Stimulated activated CD8-positive, alpha-beta memory T cell treated with anti-CD3 and anti-CD28 coated beads, Interleukin-12 subunit alpha, Interleukin-12 subunit beta, amount 100 ng/mL, for 1 hour (primary cell): ENCODE results near the gene IVD.
"Not testable (repeated sequence)": the region's sequence is repeated elsewhere in the genome, so short reads cannot be mapped to it uniquely, and the experiment has no call there.

Source experiments
- DNase-seq: peaks from one replicate; pipeline ENCODE4 v3.0.0-alpha.2; 2020; ENCODE audit warnings: low read depth

Gene IVD

DNA sequence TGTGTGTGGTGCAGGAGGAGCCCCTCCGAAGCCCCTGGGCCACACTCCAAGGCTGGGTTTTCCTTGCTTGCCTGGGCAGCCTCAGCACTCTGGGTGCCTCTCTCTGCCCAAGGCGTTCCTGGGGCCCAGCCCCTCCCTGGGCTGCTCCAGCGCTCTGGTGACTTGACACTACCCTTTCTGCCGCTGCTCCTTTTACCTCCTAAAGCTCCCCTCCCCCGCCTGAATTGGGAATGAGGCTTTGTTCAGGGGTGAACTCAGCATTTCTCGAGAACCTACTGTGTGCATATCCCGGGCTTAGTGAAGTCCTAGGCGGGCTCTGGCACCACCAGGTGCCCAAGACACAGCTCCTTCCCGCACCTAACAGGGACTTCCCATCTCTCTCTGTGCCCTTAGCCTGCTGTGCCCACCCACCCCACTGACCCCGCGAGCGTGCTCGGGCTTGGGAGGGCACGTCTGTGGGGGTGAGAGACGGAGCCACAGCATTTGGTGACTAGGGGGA lies 33.9 kb downstream of the IVD start:
- DNase-seq, result no peak

DNA sequence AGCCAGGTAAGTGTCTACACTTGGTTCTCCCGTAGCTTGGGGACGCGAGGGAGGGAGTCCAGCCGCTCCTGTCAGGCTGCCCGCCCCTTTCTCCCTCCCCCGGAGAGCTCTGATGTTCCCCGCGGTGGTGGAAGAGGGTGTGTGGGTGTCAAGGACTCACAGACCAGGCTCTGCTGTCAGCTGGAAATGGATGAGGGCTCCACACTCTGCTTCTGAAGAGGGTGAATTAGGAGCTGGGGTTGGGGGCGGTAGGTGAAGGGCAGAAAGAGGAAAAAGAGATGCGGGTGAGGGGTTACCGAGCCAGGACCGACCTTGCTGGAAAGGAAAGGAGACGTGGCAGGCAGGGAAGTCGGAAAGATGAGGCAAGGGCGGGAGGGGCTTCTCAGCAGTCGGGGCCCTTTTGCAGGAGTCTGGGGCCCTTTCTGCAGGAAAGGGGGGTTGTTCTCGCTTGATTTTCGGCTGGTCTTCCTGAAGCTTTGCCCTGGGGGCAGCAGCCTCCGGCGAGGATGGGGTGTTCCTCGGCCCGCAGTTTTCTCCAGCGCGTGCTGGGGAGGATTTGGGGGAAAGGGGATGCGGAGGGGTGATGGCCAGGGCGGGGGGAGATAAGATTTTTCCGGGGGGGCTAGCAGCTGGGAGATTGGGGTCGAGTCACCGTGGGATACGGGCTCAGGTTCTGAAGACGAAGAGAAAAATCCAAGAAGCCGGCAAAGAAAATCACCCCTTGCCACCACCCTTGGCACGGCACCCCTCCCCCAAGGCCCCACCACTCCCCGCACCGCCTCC lies 34.6 kb downstream of the IVD start:
- no peak for DNase-seq

GRCh38 chr15:40440743-40441564 lies 35.4 kb downstream of the IVD start, which contains the start of gene BAHD1:
Gene BAHD1, plus strand, starts transcription at chr15:40440953. Its CDS starts 17,512 bp downstream, at chr15:40458465.
- DNase-seq, result peak; percentile 90

DNA sequence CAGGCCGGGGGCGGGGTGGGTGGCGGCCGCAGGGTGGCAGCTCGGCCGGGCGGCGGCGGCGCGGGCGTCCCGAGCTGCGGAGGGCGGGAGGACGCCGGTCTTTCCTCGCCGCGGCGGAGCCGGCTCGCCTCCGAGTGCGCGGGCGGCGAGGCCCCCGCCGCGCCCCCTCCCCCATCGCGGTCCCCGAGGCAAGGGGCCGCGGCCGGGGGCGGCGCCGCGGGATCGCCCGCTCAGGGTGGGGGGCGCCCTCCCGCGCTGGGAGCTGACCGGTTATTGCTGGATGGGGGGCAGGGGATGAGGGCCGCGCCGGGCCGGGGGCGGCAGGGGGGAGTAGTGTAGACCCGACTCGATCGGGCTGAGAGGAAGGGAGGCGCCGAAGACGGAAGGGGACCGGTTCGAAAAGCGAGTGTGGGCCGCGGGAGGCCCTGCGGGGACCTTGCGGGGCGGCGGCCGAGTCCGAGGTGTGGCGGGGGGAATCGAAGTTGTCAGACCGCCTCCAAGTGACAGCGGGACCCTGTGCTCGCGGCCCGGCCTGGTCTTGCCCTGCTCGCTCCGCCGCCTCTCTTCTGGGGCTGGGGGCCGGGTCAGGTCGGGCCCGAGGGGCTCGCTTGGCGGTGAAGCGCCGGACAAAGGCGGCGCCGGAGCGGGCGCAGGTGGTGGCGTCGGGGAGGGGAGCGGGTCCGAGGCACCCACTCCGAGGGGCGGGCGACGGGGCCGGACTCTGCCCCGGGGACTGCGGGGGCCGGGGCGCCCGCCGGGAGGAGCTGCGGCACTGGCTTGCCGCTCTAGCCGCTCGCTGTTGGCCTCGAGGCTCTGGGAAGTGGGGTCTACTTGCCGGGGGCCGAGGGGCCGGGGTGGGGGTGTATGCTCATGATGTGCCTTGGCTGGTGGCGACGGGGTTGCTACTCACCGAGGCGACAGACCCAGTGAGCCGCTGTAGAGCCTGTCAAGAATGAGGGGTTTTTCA lies 36.3 kb downstream of the IVD start:
- DNase-seq, result no peak

- no peak for DNase-seq
Observed at GRCh38 chr15:40443255-40443654, 37.7 kb downstream of the IVD start.

GRCh38 chr15:40443846-40444245 lies 38.3 kb downstream of the IVD start:
- no peak for DNase-seq

DNA sequence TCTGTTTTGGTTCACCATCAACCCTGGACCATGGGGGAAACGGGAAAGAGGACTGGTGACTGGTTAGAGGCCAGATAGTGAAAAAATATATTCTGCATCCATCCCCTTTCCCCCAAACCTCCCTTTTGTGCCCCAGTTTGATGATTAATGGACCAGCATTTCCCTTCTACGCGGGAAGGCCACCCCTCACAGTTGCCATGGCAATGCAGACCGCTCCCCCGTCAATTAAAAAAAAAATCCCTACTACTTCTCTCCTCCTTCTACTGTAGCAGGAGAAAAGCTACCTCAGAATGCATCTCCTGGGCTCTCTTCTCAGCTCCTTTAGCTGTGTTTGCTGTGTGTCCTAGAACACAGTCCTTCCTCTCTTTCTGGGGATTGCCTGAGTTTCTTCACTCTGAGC lies 39.1 kb downstream of the IVD start:
- no peak for DNase-seq

DNA sequence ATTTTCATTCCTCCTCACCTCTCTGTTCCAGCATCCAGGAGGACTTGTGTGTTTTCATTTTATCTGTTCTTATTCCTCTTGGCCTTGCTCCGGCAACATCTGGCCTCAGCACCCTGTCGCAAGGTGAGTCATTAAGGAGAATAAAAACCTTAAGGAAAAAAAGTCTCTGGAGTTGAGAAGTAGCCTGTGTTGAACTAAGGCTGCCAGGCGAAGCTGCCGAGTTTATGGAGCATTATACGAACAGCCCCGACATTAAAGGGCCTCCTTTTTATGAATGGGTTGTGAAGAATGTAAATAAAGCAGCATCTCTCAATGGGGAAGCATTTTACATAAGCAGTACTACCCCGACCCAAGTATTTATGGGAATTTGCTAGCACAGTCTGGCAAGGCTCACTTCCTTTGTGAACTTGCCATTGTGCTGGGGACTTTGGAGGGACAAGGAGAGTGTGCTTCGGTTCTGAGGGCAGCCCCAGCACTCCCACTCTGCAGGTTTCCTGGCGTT lies 39.9 kb downstream of the IVD start:
- DNase-seq, result no peak

GRCh38 chr15:40446144-40446543 lies 40.5 kb downstream of the IVD start:
- DNase-seq, result no peak

GRCh38 chr15:40448354-40448753 lies 42.8 kb downstream of the IVD start:
- no peak for DNase-seq

DNA sequence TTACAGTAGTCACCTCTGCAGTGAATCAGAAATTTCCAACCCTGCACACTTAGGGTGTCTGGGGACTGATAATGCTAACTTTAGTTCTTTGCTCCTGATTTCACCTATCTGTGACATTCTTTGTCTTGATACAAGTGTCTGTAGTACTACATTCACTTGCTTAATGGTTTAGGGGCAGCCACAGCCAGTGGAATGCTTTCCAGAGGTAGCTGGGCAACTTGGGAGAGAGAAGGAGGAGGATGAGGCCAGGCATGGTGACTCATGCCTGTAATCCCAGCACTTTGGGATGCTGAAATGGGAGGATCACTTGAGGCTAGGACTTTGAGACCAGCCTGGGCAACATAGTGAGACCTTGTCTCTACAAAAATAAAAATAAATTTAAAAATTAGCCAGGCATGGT lies 43.7 kb downstream of the IVD start:
- no peak for DNase-seq

- no peak for DNase-seq
Observed at GRCh38 chr15:40450047-40450446, 44.5 kb downstream of the IVD start.

DNA sequence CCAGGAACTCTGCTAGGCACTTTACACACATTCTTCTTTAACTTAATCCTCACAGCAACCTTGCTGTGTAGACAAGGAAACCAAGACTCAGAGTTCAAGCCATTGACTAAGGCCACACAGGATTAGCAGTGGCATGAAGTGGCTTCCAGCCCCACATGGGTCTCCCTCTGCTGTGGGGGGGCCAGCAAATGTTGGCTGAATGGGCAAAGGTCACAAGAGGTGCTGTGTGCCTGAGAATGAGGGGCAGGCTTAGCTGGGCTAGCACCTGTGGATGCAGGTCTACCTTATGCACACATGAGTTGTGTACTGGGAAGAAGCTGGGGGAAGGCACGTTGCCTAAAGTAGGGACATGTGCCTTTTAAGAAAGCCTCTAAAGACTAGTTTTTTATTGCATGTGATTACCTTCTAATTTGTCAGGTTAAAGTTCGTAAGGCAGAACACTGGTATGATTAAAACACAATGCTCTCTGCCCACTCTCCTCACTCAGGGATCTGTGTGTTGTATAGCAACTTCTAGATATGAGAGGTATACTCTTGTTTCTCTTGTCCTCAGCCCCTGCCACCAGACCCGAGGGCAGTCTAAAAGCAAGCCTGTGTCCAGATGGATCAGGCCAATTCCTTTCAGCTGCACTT lies 46.0 kb downstream of the IVD start:
- DNase-seq, result no peak

DNA sequence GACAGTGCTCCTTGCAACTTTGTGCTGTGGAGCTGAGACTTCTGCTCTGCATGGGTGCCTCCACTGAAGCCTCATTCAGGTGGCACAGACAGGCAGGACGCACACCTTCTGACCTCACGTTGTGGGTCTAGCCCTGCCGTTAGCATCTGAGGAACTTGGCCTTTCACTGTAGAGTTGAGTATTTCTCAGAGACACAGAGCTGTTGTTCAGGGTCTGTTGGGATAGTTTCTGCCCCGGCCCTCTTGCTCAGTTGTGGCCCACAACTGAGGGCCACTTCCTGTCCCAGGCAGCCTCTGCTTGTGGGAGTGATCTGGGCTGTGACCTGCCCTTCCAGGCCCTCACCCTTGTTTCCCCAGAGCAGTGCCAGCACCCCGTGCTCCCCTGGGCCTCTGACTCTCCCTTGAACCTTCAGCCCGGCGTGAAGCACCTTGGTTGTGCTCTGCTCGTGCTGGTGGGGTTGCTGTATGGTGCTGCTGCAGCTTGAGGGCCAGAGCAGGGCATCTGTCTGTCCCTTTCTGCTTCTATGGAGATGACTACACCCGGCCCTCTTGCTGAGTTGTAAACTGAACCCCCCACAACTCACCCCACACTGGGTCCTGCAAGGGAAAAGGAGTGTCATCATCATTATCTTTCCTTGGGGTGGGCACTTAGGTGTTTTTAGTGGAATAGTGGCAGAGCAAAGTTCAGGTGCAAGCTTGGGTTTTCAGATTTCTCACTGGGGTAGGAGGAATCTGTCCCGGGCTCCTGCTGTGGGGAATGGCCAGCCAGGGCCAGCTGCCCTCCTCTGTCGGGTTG lies 46.9 kb downstream of the IVD start:
- no peak for DNase-seq

GRCh38 chr15:40453941-40454340 lies 48.3 kb downstream of the IVD start:
- not testable (repeated sequence) for DNase-seq

GRCh38 chr15:40454904-40455391 lies 49.4 kb downstream of the IVD start:
- no peak for DNase-seq

DNA sequence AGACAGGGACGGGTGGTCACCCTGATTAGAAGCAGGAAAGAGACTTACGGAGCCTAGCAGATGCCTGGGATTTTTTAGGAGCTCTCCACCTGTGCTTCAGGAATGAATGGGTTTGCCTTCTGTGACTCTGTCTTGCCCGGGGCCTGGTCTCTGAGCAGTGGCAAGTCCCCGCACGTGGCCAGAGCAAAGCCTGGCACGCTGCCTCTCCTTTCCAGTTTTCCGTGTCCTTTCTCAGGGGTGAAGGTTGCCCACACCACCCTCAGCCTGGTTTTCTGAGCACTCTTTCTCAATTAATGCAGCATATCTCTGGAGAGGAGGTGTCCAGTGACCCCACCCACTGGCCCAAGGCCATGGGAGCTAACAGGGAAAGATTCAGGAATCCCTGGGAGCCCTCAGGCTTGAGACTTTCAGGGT lies 50.7 kb downstream of the IVD start:
- no peak for DNase-seq

DNA sequence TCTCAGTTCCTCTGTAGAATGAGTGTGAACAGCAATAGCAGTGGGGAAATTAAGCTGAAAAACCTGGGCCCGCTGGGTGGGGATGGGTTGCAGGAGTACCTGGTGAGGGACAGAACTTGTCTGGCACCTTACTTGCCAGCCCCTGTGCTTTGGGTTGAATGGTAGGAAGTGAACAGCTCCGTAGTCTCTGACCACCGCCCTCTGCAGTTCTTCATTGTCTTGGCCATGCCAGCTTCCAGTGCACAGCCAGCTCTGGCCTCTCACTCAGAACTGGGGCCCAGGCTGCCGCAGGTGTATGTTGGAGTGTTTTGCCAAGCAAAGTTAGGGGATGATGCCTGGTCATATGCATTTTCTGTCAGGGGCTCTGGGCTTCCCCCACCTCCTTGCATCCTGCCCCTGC lies 51.1 kb downstream of the IVD start:
- DNase-seq, result no peak

DNA sequence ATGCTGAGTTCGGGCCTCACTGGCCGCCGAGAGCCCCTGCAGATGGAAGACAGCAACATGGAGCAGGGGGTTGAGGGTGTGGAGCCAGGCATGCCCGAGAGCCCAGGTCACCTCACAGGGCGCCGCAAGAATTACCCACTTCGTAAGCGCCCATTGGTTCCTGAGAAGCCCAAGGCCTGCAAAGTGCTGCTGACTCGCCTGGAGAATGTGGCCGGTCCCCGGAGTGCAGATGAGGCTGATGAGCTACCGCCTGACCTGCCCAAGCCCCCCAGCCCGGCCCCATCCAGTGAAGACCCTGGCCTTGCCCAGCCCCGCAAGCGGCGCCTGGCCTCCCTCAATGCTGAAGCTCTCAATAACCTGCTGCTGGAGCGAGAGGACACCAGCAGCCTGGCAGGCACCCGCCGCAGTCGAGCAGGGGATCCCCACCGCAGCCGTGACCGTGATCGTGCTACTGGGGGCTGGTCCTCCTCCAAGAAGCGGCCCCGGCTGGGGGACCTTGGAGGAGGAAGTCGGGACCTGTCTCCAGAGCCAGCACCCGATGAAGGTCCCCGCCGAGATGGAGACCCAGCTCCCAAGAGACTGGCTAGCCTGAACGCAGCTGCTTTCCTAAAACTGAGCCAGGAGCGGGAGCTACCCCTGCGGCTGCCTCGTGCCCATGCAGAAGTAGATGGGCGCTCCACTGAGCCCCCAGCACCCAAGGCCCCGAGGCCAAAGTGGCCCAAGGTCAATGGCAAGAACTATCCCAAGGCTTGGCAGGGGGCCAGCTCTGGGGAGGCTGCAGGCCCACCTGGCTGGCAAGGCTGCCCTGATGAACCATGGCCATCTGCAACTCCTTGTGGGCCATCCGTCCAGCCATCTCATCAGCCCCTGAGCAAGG lies 53.1 kb downstream of the IVD start:
- no peak for DNase-seq
